HAP-1 (cell line): ENCODE measurements around the gene CTSH.
"Not testable (repeated sequence)": the region's sequence is repeated elsewhere in the genome, so short reads cannot be mapped to it uniquely, and the experiment has no call there.

Experiments used
- DNase-seq, 2 experiments: peaks; one replicate each; pipeline ENCODE4 v3.0.0-alpha.2; 2016 to 2020; ENCODE audit warnings: low spot score in 2 of 2
- H3K27me3 ChIP-seq: fragments of 250-450 bp; sonication (Bioruptor Pico); 2 replicates; pipeline ENCODE4 v1.5.1; 2020; ENCODE audit warnings: low read depth, mild to moderate bottlenecking, moderate library complexity
- H3K36me3 ChIP-seq: fragments of 250-450 bp; sonication (Bioruptor Pico); replicated peaks from 2 replicates; pipeline ENCODE4 v1.5.1; 2020; ENCODE audit warnings: mild to moderate bottlenecking
- H3K4me1 ChIP-seq: fragments of 250-450 bp; sonication (Bioruptor Pico); 2 replicates; pipeline ENCODE4 v1.5.1; 2020; ENCODE audit warnings: mild to moderate bottlenecking
- H3K4me3 ChIP-seq: fragments of 250-450 bp; sonication (Bioruptor Pico); 2 replicates; pipeline ENCODE4 v1.5.1; 2020; ENCODE audit warnings: mild to moderate bottlenecking, moderate library complexity
- H3K9me3 ChIP-seq: fragments of 250-450 bp; sonication (Bioruptor Pico); 2 replicates; pipeline ENCODE4 v1.5.1; 2020; ENCODE audit warnings: mild to moderate bottlenecking, moderate library complexity
- in situ Hi-C: fragments of 300-500 bp; cut with MboI; formaldehyde crosslinking; loops from 3 replicates; pipeline ENCODE4 v1.14.3; 2020; ENCODE audit warnings: low sequenced_read_pairs, inconsistent platforms, mixed read lengths

The CTSH gene

DNA sequence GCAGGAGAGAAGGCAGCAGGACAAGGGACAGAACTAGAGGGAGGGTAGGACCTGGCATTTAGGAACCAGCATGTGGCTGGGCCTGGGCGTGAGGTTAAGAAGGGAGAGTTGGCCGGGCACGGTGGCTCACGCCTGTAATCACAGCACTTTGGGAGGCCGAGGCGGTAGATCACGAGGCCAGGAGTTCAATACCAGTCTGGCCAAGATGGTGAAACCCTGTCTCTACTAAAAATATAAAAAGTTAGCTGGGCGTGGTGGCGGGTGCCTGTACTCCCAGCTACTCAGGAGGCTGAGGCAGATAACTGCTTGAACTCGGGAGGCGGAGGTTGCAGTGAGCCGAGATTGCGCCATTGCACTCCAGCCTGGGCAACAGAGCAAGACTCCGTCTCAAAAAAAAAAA lies 16.7 kb downstream of the CTSH start:
- H3K36me3 ChIP-seq, result peaks cover 31% of the 10 kb centered on the region
- H3K27me3 ChIP-seq, H3K4me1 ChIP-seq, in situ Hi-C loops, H3K4me3 ChIP-seq, H3K9me3 ChIP-seq, DNase-seq: not testable (repeated sequence)

DNA sequence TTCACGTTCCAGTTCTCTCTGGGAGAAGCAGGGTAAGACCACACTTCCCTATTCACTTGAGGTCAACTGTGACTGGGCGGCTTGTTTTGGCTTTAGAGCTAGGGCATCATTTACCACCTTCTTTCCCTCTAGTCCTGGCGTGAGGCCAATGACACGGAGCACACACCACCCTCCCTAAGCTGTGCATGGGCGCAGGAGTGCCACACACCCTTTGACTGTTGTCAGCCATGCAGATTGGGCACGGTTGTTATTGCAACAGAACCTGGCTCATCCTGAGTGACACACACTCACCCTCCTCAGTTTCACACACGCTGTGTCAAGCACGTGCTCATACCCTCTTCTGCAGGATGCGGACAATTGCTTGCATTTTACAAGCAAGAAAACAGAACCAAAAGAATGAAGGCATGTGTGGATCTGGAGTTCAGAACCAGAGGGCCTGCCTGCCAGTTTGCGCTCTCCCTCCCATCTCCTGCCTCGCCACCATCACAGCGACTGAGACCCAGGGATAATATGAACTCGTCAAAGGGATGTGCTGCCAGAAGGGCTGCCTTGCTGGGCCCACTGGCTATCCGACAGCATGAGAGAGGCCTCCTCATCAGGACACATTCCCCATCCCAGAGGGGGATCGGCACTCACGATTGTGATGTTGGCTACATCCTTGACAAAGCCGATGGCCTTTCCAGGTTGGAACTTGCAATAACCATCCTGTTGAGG lies 17.6 kb downstream of the CTSH start:
- Histone ChIP-seq H3K27me3 (no peaks in the 10 kb centered on the region), H3K4me1 (no peaks in the 10 kb centered on the region), H3K9me3 (no peaks in the 10 kb centered on the region), H3K36me3 (peaks cover 40% of the 10 kb centered on the region), H3K4me3 (no peak overlapping the region)
- DNase-seq, result no peak
- in situ Hi-C loops, result no loop called here

DNA sequence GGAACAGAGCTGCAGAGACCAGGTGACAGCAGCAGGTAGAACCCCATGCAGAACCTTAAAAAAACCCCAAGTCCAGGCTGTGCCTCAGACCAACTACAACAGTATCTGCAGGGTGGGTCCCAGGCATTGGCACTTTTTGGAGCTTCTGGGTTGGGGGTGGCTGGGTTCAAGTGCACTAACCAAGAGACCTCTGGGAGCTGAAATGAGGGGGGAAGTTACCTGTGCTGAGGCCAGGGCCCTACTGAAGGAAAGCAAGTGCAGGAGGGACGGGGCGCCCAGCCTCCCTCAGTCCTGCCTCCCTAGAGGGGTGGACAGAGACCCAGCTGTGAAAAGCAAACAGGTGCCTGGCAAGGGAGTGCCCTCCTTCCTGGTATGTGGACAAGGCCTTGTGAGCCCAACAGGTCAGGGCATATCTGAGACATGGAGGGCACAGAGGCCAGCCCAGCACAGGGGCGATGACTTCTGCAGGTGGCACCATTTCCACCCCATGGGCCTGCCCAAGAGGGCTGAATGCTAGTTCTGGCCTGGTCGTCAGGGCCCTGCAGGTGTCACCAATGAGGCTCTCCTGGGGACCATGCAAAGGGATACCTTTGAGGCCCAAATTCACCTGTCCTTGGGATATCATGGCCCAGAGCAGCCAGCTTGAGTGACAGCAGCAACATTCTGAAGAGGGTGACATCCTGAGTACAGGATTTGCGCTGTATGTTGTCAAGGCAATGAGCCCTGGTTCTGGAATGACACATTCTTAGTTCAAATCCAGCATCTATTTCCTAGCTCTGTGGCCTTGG lies 18.7 kb downstream of the CTSH start:
- in situ Hi-C loops, result no loop called here
- H3K27me3 ChIP-seq, result no peaks in the 10 kb centered on the region
- no peaks in the 10 kb centered on the region for H3K4me1 ChIP-seq
- no peak overlapping the region for H3K4me3 ChIP-seq
- peaks cover 51% of the 10 kb centered on the region for H3K36me3 ChIP-seq
- DNase-seq, result no peak
- no peaks in the 10 kb centered on the region for H3K9me3 ChIP-seq

DNA sequence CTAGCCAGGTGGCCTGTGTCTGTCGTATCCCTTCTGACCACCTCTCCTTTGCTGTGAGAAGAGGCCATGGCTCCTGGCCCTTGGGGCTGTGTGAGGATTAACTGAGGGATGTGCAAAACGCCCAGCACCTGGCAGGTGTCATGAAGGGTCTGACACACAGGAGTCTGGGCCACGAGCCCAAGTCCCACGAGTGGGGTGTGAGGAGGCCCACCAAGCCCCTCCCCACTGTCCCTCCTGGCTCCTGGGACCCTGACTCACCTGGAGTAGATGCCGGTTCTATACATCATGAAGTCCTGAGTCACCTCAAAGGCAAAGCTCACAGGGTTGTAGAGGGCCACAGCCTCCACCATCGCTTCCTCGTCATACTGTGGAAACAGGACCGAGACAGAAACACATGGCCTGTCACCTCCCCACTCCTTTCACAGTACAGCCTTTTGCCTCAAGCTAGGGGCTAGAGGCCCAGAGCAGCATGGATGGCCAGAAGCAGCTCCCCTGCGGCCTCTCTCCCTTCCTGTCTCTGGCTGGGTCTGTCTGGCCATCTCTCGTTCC lies 19.7 kb downstream of the CTSH start:
- Histone ChIP-seq H3K27me3 (no peaks in the 10 kb centered on the region), H3K4me3 (no peak overlapping the region), H3K4me1 (no peaks in the 10 kb centered on the region), H3K36me3 (peaks cover 58% of the 10 kb centered on the region), H3K9me3 (no peaks in the 10 kb centered on the region)
- no peak for DNase-seq
- in situ Hi-C loops, result no loop called here

DNA sequence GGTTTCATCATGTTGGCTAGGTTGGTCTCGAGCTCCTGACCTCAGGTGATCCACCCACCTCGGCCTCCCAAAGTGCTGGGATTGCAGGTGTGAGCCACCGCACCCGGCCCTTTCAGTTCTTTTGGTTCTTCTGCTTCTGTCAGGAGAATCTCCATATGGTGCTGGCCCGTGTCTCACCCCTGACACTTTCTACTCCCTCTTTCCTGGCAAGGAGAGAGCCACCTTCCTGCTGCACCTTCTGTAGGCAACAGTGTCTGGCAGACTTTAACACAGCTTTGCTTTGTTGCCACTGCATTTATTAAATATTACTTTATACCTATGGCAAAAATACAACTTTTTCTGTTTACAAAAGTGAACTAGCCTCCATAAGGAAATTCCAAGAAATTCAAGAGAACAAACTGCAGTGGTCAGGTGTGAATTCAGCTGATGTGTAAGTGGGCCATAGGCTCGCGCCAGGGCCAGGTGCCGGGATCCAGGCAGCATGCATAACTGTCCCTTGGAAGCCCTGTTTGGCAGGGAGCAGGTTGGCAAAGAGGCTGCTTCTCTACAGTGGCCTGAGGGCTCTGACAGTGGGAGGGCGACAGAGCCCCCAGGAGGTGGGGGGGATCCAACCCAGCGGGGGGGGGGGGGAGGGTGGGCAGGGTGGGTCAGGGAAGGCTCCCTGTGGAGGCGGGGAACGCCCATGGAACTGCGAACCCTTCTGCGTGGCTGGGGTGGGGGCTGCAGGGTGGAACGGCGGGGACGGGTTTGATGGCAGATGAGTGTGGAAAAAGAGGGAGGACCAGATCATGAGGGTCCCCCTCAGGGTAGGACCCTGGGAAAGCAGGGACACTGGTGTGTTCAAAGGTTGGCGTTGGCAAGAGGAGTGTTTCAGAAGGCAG lies 21.1 kb downstream of the CTSH start:
- Histone ChIP-seq H3K4me1 (no peaks in the 10 kb centered on the region), H3K27me3 (no peaks in the 10 kb centered on the region), H3K36me3 (peaks cover 73% of the 10 kb centered on the region), H3K4me3 (no peak overlapping the region), H3K9me3 (no peaks in the 10 kb centered on the region)
- in situ Hi-C loops, result no loop called here
- no peak for DNase-seq

DNA sequence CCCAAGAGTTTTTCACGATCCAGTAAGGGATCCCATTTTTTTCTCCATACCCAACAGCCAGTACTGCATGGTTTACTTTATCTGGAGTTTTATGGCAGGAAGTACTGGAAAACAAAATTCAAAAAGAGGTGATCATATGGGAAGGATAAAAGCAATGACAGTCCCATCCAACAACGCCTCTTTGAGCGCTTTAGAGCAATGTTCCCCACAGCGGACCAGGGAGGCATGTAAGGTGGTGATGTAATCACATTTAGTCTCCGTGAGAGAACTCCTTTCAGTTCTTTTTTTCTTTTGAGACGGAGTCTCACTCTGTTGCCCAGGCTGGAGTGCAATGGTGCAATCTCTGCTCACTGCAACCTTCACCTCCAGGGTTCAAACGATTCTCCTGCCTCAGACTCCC lies 21.8 kb downstream of the CTSH start:
- no peaks in the 10 kb centered on the region for H3K27me3 ChIP-seq
- no peaks in the 10 kb centered on the region for H3K9me3 ChIP-seq
- H3K4me1 ChIP-seq, result no peaks in the 10 kb centered on the region
- peaks cover 78% of the 10 kb centered on the region for H3K36me3 ChIP-seq
- H3K4me3 ChIP-seq, result no peak overlapping the region
- in situ Hi-C loops, result no loop called here
- DNase-seq, result no peak

DNA sequence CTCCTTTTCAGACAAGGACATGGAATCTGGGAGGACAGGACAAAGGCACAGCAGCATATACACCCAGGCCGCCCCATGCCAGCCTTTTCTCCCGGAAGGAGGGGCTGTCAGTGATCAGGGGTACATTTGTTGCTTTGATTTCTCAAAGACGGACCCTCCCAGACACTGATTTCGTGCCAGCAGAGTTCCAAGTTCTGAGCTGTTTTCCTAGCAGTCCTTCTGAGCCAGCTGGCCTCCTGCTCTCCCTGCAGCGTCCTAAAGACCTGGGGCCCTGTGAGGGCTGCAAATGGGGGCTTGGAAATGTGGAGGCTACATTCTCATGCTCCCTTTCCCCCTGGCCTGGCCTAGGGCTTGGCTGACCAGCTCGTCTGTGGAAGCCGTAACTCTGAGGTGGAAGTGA lies 22.3 kb downstream of the CTSH start:
- no peak for DNase-seq
- in situ Hi-C loops, result no loop called here
- no peak overlapping the region for H3K4me3 ChIP-seq
- no peaks in the 10 kb centered on the region for H3K27me3 ChIP-seq
- H3K4me1 ChIP-seq, result no peaks in the 10 kb centered on the region
- peaks cover 74% of the 10 kb centered on the region for H3K36me3 ChIP-seq
- H3K9me3 ChIP-seq, result no peaks in the 10 kb centered on the region

DNA sequence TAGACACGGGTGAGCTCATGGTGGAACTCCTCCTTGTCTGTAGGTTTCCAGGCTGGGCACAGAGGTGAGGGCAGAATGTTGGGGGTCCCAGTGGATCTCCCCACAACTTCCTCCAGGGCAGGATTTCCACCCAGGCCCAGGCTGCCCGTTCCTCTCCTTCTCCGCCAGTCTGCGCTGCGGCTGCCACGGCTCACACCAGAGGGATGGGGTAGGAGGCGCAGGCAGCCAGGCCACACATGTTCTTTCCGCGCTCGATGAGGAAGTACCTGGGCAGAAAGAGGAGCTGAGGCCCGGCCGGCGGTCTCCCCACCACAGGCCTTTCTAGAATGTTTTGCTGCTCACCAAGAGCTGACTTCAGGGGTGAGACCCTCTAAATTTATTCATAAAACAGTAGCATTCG lies 22.9 kb downstream of the CTSH start:
- Histone ChIP-seq H3K4me3 (no peak overlapping the region), H3K4me1 (no peaks in the 10 kb centered on the region), H3K36me3 (peaks cover 72% of the 10 kb centered on the region), H3K9me3 (no peaks in the 10 kb centered on the region), H3K27me3 (no peaks in the 10 kb centered on the region)
- in situ Hi-C loops, result no loop called here
- no peak for DNase-seq

DNA sequence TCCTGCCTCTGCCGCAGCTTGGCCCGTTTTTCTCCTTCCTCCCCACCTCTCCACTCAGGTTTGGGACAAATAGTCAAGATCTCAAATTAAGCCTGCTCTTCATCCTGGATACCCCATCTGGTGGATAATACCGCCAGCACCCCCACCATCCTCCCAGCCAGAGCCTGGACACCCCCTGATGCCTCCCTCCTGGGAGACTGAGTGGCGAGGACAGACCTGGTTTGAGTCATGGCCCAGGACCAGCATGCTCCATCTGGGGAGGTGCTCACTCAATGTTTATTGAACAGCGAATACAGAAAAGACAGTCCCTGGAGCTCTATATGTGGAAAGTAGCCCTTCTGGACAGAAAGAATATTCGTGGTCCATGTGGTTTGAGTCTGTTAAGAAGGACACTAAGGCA lies 23.3 kb downstream of the CTSH start:
- in situ Hi-C loops, result no loop called here
- Histone ChIP-seq H3K9me3 (no peaks in the 10 kb centered on the region), H3K4me1 (no peaks in the 10 kb centered on the region), H3K4me3 (no peak overlapping the region), H3K36me3 (peaks cover 71% of the 10 kb centered on the region), H3K27me3 (no peaks in the 10 kb centered on the region)
- no peak for DNase-seq

DNA sequence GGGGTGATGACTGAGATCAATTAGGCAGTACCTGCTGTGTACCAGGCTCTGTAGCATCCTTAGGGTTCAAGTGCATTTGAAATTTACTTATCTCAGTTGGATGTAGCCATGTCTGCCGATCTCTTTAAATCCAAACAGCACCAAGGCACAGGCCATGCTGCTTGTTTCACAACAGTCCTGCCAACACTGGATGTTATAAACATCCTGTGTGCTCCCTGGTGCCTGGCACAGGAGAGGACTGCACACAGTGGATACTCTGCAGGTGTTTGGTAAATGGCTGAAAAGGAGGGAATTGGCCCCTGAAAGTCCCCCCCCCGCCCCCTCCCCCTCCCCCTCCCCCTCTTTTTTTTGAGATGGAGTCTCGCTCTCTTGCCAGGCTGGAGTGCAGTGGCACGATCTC lies 27.0 kb downstream of the CTSH start:
- Histone ChIP-seq H3K4me3 (no peak overlapping the region), H3K36me3 (peaks cover 75% of the 10 kb centered on the region), H3K27me3 (no peaks in the 10 kb centered on the region), H3K4me1 (no peaks in the 10 kb centered on the region), H3K9me3 (no peaks in the 10 kb centered on the region)
- in situ Hi-C loops, result no loop called here
- no peak for DNase-seq

DNA sequence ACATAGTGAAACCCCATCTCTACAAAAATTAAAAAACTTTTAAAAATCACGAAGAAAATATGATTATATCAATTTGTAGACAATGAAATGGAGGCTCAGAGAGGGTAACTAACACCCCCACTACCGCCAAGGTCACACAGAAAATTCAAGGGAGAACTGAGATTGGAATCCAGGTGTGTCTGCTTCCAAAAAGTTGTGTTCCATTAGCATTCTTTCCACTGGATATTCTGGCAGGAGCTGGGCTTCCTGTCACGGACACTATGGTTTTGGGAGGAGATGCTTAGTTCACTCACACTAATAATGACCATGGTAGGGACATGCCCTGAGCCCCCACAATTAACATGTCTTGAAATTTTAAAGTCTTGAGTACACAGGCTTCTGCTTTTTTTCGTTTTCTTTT lies 28.8 kb downstream of the CTSH start:
- no peak overlapping the region for H3K4me3 ChIP-seq
- H3K36me3 ChIP-seq, result peaks cover 71% of the 10 kb centered on the region
- H3K9me3 ChIP-seq, result no peaks in the 10 kb centered on the region
- no peak for DNase-seq
- H3K27me3 ChIP-seq, result no peaks in the 10 kb centered on the region
- in situ Hi-C loops, result no loop called here
- no peaks in the 10 kb centered on the region for H3K4me1 ChIP-seq

DNA sequence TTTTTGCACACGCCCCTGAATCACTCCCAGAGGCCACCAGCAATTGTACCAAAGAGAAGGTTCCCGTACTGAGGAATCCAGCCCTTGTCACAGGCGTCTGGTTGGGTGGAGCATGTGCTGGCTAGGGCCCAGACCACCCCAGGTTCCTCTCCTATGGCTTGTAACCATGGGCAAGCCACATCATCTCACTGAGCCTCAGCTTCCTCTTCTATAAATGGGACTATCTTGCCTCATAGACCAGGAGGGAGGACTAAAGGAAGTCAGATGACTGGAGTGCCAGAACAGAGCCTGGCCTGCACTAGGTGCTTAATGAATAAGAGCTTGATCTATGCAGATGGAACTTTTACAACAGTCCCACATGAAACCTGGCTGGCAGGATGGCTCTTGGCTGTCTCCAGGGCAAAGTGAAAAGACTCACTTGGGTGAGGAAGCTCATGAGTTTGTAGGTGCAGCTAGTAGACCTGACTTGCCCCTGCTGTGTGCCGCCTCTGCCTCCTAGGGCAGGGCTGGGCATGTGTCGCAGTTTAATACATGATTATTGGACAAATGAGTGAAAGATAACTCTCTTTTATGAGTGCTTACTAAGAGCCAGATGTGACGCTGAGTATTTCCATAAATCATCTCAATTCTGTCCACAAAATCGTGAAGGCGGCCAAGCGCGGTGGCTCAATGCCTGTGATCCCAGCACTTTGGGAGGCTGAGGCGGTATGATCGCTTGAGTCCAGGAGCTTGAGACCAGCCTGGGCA lies 29.3 kb downstream of the CTSH start:
- DNase-seq, result no peak
- H3K4me3 ChIP-seq, result no peak overlapping the region
- H3K9me3 ChIP-seq, result no peaks in the 10 kb centered on the region
- H3K27me3 ChIP-seq, result no peaks in the 10 kb centered on the region
- peaks cover 72% of the 10 kb centered on the region for H3K36me3 ChIP-seq
- no peaks in the 10 kb centered on the region for H3K4me1 ChIP-seq
- in situ Hi-C loops, result no loop called here

DNA sequence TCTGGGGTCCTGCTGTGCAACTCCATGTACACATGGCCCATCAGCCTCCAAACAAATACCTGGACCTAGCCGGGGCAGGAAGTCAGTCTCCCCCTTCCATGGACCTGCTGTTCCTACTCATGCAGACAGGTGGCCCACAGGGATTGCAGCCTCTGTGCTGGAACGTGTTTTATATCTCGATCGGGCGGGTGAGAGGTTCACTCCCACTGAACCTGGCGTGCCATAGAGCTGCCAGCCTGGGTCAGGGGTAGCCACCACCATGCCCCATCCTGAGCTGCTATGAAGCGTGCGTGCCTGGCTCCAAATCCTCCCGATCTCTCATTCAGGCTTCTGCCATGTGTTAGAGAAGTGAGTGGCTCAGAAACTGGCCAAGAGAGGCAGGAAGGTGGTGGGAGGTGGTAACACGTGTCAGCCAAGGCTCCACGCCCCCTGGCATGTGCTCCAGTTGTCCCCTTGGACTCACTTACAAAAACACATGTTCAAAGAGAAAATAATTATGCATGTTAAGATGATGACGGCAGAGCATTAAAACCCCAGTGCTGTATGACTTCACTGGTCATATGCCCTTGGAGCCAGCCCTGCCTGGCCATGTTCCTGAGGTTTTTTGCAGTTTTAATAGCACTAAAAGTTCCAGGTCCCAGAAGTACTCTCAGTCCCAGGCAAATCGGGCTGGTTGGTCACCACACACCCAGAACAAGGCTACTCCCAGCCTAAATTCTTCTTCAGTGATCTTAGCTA lies 30.6 kb downstream of the CTSH start:
- Histone ChIP-seq H3K9me3 (no peaks in the 10 kb centered on the region), H3K27me3 (no peaks in the 10 kb centered on the region), H3K4me1 (no peaks in the 10 kb centered on the region; the same call in 1 of the 2 replicates), H3K36me3 (peaks cover 74% of the 10 kb centered on the region), H3K4me3 (no peak overlapping the region)
- no peak for DNase-seq
- in situ Hi-C loops, result no loop called here
